ENCODE measurements around the gene IFI6. TPM values are rescaled to one million over a fixed set of nuclear protein-coding genes. Genes with fewer than 3 reads are reported as not detected.
A peak's percentile ranks its signal among the peaks of the same experiment; 100 is the strongest.

IFI6 gene
- total RNA-seq, 1 experiment from 2014 or later: 14.8 TPM

GRCh38 chr1:27686223-27686990 lies 14.4 kb upstream of the IFI6 start:
- Histone ChIP-seq H3K9me3 (ENCODE audit: control insufficient read depth in 1 of 2, insufficient read depth in 1 of 2, low read depth in 1 of 2, low read length in 2 of 2) (peaks cover 0 to 4% of the 10 kb centered on the region in 2 experiments; a peak in 2 of 4 replicates), H3K79me2 (ENCODE audit: insufficient read depth, low read length) (no peaks in the 10 kb centered on the region), H2AFZ (ENCODE audit: low read depth, low read length, poor library complexity, severe bottlenecking) (no peak overlapping the region), H3K4me3 (replicated peaks in 1 of 2; ENCODE audit: low read depth in 1 of 2, low read length in 2 of 2) (no peak overlapping the region), H3K9ac (ENCODE audit: low read length) (no peak overlapping the region), H3K9me2 (ENCODE audit: insufficient read depth) (no peaks in the 10 kb centered on the region), H3K27me3 (ENCODE audit: insufficient read depth, low read length) (no peaks in the 10 kb centered on the region), H3K4me2 (ENCODE audit: low read length) (peak overlapping the region; percentile 48), H3K4me1 (ENCODE audit: control insufficient read depth in 1 of 2, insufficient read depth in 2 of 2, low read length in 2 of 2) (peaks cover 7 to 14% of the 10 kb centered on the region in 2 experiments; a peak in 3 of 4 replicates), H3K36me3 (ENCODE audit: control insufficient read depth in 1 of 2, insufficient read depth in 2 of 2, low read length in 2 of 2) (no peaks in the 10 kb centered on the region), H4K20me1 (ENCODE audit: insufficient read depth) (no peaks in the 10 kb centered on the region), H3K27ac (ENCODE audit: low read depth, low read length) (no peak overlapping the region)
- TF ChIP-seq TCF7L2 (IDR thresholded peaks at IDR 0.05; ENCODE audit: borderline replicate concordance, extremely low read depth, insufficient read depth, insufficient read length): peak; percentile 97
- no peak for TF ChIP-seq SP1 (IDR thresholded peaks at IDR 0.05; ENCODE audit: low read depth)
- ChIA-PET RAD21 (ENCODE audit: low non-redundant PET in 1 of 2, low total read pairs in 2 of 2, uncharacterized antibody in 2 of 2, unreplicated experiment in 2 of 2) (no interaction called here), POLR2A (interaction anchor here (1.1 to 1.7 kb wide), 2 partner anchors 14 kb away, joined by 3 read pairs; partner anchors contain the start of gene IFI6), CTCF (no interaction called here)
- intact Hi-C loops (cut with micrococcal nuclease): no loop called here
- ATAC-seq: peak; percentile 95
- DNase-seq (ENCODE audit: low read depth, low spot score): no peak
- no TSS peak for BruUV-seq (replicated peaks)

DNA sequence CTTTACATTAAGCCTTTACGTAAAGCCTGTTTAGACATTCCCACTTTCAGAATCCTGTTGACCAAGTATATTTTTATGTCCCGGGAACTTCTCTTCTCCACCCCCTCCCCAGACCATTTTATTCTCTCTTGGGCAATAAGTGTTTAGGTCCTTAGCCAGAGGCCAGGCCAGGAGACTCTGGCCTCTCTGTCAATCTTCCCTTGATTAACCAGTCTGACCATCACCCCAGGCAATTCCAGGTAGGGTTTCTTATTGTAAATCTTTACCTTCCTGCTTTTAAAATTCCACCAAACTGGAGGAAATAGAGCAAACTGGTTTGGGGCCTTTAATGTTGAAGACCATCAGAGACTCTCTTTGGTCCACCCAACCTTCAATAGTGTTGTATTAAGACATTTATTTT lies 12.2 kb upstream of the IFI6 start:
- Histone ChIP-seq H3K9me3 (ENCODE audit: control insufficient read depth in 1 of 2, insufficient read depth in 1 of 2, low read depth in 1 of 2, low read length in 2 of 2) (peaks cover 4 to 5% of the 10 kb centered on the region in 2 experiments; a peak in 2 of 4 replicates), H3K9ac (ENCODE audit: low read length) (no peak overlapping the region), H3K36me3 (ENCODE audit: control insufficient read depth in 1 of 2, insufficient read depth in 2 of 2, low read length in 2 of 2) (no peaks in the 10 kb centered on the region), H3K4me1 (ENCODE audit: control insufficient read depth in 1 of 2, insufficient read depth in 2 of 2, low read length in 2 of 2) (peaks cover 7 to 14% of the 10 kb centered on the region in 2 experiments; a peak in 3 of 4 replicates), H3K27ac (ENCODE audit: low read depth, low read length) (no peak overlapping the region), H3K79me2 (ENCODE audit: insufficient read depth, low read length) (no peaks in the 10 kb centered on the region), H3K27me3 (ENCODE audit: insufficient read depth, low read length) (no peaks in the 10 kb centered on the region), H3K9me2 (ENCODE audit: insufficient read depth) (no peaks in the 10 kb centered on the region), H3K4me2 (ENCODE audit: low read length) (no peak overlapping the region), H3K4me3 (replicated peaks in 1 of 2; ENCODE audit: low read depth in 1 of 2, low read length in 2 of 2) (no peak overlapping the region), H4K20me1 (ENCODE audit: insufficient read depth) (no peaks in the 10 kb centered on the region), H2AFZ (ENCODE audit: low read depth, low read length, poor library complexity, severe bottlenecking) (no peak overlapping the region)
- TF ChIP-seq JUND (IDR thresholded peaks at IDR 0.05) (no peak), POLR2AphosphoS5 (IDR thresholded peaks at IDR 0.05; ENCODE audit: low read depth, low read length) (no peak), EZH2 (IDR thresholded peaks at IDR 0.05) (no peak), SP1 (IDR thresholded peaks at IDR 0.05; ENCODE audit: low read depth) (no peak), SIN3A (IDR thresholded peaks at IDR 0.05; ENCODE audit: low read depth) (no peak), RAD21 (IDR thresholded peaks at IDR 0.05; ENCODE audit: low read depth) (no peak), SRF (IDR thresholded peaks at IDR 0.05; ENCODE audit: low read depth) (no peak)
- TF ChIP-seq, protein P1, sequence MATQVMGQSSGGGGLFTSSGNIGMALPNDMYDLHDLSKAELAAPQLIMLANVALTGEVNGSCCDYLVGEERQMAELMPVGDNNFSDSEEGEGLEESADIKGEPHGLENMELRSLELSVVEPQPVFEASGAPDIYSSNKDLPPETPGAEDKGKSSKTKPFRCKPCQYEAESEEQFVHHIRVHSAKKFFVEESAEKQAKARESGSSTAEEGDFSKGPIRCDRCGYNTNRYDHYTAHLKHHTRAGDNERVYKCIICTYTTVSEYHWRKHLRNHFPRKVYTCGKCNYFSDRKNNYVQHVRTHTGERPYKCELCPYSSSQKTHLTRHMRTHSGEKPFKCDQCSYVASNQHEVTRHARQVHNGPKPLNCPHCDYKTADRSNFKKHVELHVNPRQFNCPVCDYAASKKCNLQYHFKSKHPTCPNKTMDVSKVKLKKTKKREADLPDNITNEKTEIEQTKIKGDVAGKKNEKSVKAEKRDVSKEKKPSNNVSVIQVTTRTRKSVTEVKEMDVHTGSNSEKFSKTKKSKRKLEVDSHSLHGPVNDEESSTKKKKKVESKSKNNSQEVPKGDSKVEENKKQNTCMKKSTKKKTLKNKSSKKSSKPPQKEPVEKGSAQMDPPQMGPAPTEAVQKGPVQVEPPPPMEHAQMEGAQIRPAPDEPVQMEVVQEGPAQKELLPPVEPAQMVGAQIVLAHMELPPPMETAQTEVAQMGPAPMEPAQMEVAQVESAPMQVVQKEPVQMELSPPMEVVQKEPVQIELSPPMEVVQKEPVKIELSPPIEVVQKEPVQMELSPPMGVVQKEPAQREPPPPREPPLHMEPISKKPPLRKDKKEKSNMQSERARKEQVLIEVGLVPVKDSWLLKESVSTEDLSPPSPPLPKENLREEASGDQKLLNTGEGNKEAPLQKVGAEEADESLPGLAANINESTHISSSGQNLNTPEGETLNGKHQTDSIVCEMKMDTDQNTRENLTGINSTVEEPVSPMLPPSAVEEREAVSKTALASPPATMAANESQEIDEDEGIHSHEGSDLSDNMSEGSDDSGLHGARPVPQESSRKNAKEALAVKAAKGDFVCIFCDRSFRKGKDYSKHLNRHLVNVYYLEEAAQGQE (IDR thresholded peaks at IDR 0.05; ENCODE audit: low read depth): no peak
- TF ChIP-seq, protein P2, sequence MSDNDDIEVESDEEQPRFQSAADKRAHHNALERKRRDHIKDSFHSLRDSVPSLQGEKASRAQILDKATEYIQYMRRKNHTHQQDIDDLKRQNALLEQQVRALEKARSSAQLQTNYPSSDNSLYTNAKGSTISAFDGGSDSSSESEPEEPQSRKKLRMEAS (IDR thresholded peaks at IDR 0.05): no peak
- CTCF ChIA-PET: no interaction called here
- POLR2A ChIA-PET: no interaction called here
- intact Hi-C loops (cut with micrococcal nuclease): no loop called here
- no peak for DNase-seq (ENCODE audit: low read depth, low spot score)
- no peak for ATAC-seq
- RAD21 ChIA-PET (ENCODE audit: low non-redundant PET in 1 of 2, low total read pairs in 2 of 2, uncharacterized antibody in 2 of 2, unreplicated experiment in 2 of 2): no interaction called here
- no TSS peak for BruUV-seq (replicated peaks)

All from HCT116 (cell line).